ENCODE measurements around the gene DUOXA1.

- TF ChIP-seq CTCF (conservative IDR thresholded peaks at IDR 0.05 in 1 of 2, IDR thresholded peaks at IDR 0.05 in 1 of 2; ENCODE audit: low read depth in 1 of 2, low read length in 2 of 2) (no peak), EZH2 (IDR thresholded peaks at IDR 0.05; ENCODE audit: low read length, missing control alignments) (no peak)
Observed at GRCh38 chr15:45156744-45157455, 27.2 kb upstream of the DUOXA1 start.
